Endothelial cell of umbilical vein (primary cell): ENCODE results near the gene GPLD1.

Source experiments
- CTCF ChIP-seq, 2 donors: IDR thresholded peaks; 1 replicate in 1 of 2; 2 replicates in 1 of 2; pipeline ENCODE4 v1.5.1; 2011; ENCODE audit warnings: low read length in 2 of 2, mild to moderate bottlenecking in 2 of 2, moderate library complexity in 2 of 2, control low read depth in 1 of 2, inconsistent platforms in 1 of 2, low read depth in 1 of 2; ENCODE audit not compliant: insufficient read depth in 1 of 2; ENCODE audit errors: extremely low read depth in 1 of 2
- EZH2 ChIP-seq: IDR thresholded peaks from 2 replicates; pipeline ENCODE4 v1.6.1; 2012; ENCODE audit warnings: borderline replicate concordance, low read depth, mild to moderate bottlenecking, moderate library complexity, low read length, inconsistent platforms; ENCODE audit not compliant: severe bottlenecking
- GATA2 ChIP-seq: IDR thresholded peaks from 2 replicates; pipeline ENCODE4 v1.7.0; 2011; ENCODE audit warnings: low read depth, mild to moderate bottlenecking, moderate library complexity, mixed read lengths, low read length; ENCODE audit not compliant: insufficient read length, insufficient read depth
- JUN ChIP-seq: IDR thresholded peaks from 2 replicates; pipeline ENCODE4 v1.6.1; 2011; ENCODE audit warnings: borderline replicate concordance, low read depth; ENCODE audit not compliant: insufficient read length, insufficient read depth
- POLR2A ChIP-seq: IDR thresholded peaks from 2 replicates; pipeline ENCODE4 v1.6.1; 2012; ENCODE audit warnings: low read depth, mild to moderate bottlenecking, control low read depth, low read length

GRCh38 chr6:24446670-24447069 is 42.7 kb downstream of the GPLD1 start:
- TF ChIP-seq POLR2A (no peak), CTCF (IDR thresholded peaks at IDR 0.05; ENCODE audit: extremely low read depth in 1 of 2, insufficient read depth in 1 of 2, low read depth in 1 of 2, low read length in 2 of 2) (no peak), EZH2 (no peak), JUN (no peak), GATA2 (no peak)
